GM19467 (cell line): ENCODE data around the gene BPIFB6.

Experiments
- ATAC-seq: cut with Tn5 transposase; IDR thresholded peaks from one replicate; pipeline ENCODE4 v1.9.1; 2021; ENCODE audit warnings: mild to moderate bottlenecking, moderate library complexity; ENCODE audit not compliant: unreplicated experiment

Gene BPIFB6

GRCh38 chr20:33059741-33060390, 28.4 kb downstream of the BPIFB6 start:
- ATAC-seq = no peak

GRCh38 chr20:33061658-33062028, 30.2 kb downstream of the BPIFB6 start:
- ATAC-seq = no peak

- no peak for ATAC-seq
Measured at GRCh38 chr20:33062105-33062824, 30.8 kb downstream of the BPIFB6 start.

- ATAC-seq = no peak
Measured at GRCh38 chr20:33062825-33063149, 31.3 kb downstream of the BPIFB6 start.

- ATAC-seq = no peak
Measured at GRCh38 chr20:33063271-33063670, 31.8 kb downstream of the BPIFB6 start.

- no peak for ATAC-seq
Measured at GRCh38 chr20:33064572-33065287, 33.3 kb downstream of the BPIFB6 start.

- no peak for ATAC-seq
Measured at GRCh38 chr20:33065785-33066184, 34.3 kb downstream of the BPIFB6 start.

GRCh38 chr20:33067806-33068205, 36.4 kb downstream of the BPIFB6 start:
- no peak for ATAC-seq

- no peak for ATAC-seq
Measured at GRCh38 chr20:33068251-33068939, 36.9 kb downstream of the BPIFB6 start.

GRCh38 chr20:33069673-33070072, 38.2 kb downstream of the BPIFB6 start:
- ATAC-seq = no peak

GRCh38 chr20:33070111-33071053, 38.9 kb downstream of the BPIFB6 start:
- ATAC-seq = no peak

GRCh38 chr20:33071198-33071597, 39.8 kb downstream of the BPIFB6 start:
- no peak for ATAC-seq

GRCh38 chr20:33072362-33072761, 40.9 kb downstream of the BPIFB6 start:
- no peak for ATAC-seq

- no peak for ATAC-seq
Measured at GRCh38 chr20:33072813-33073212, 41.4 kb downstream of the BPIFB6 start.

GRCh38 chr20:33074675-33075074, 43.2 kb downstream of the BPIFB6 start:
- no peak for ATAC-seq

GRCh38 chr20:33075281-33075680, 43.8 kb downstream of the BPIFB6 start:
- no peak for ATAC-seq

GRCh38 chr20:33076662-33077372, 45.4 kb downstream of the BPIFB6 start:
- ATAC-seq = no peak

GRCh38 chr20:33079259-33079658, 47.8 kb downstream of the BPIFB6 start, which contains the start of gene BPIFB4:
TSS of gene BPIFB4 (plus strand) at chr20:33079643. CDS start at chr20:33081527, 1,884 bp downstream.
- no peak for ATAC-seq

- no peak for ATAC-seq
Measured at GRCh38 chr20:33081411-33082154, 50.1 kb downstream of the BPIFB6 start.
